ENCODE data around the gene MBP. TPM values are rescaled to one million over a fixed set of nuclear protein-coding genes. Genes with fewer than 3 reads are reported as not detected.
A peak's percentile ranks its signal among the peaks of the same experiment; 100 is the strongest.

The MBP gene
- total and polyA plus RNA-seq, 10 of the 15 experiments (the other 5 are each of a cell fraction or from before 2014, with no cell fraction given), result 12.2 to 67.8 (median 42.1) TPM

- Histone ChIP-seq H3K4me1 (ENCODE audit: control insufficient read depth, insufficient read depth, low read length) (peaks cover 71% of the 10 kb centered on the region), H3K79me2 (ENCODE audit: control insufficient read depth, insufficient read depth, low read length) (peaks cover 44% of the 10 kb centered on the region), H3K36me3 (ENCODE audit: control insufficient read depth in 2 of 2, insufficient read depth in 2 of 2, low read length in 1 of 2) (peaks cover 0 to 18% of the 10 kb centered on the region in 2 experiments; a peak in 3 of 4 replicates), H3K9ac (ENCODE audit: control insufficient read depth, insufficient read depth, low read length) (peak overlapping the region; percentile 56), H3K27me3 (replicated peaks in 1 of 2; ENCODE audit: control insufficient read depth in 2 of 2, insufficient read depth in 2 of 2, low read length in 1 of 2) (no peaks in the 10 kb centered on the region), H3K27ac (ENCODE audit: control insufficient read depth, insufficient read depth) (peak overlapping the region; percentile 97), H2AFZ (ENCODE audit: control insufficient read depth, low read depth, low read length) (no peak overlapping the region), H3K4me3 (peak overlapping the region; percentile 23; the same call in 1 of the 2 replicates), H3K9me3 (replicated peaks; ENCODE audit: control insufficient read depth, insufficient read depth, low read length) (no peaks in the 10 kb centered on the region), H3K4me2 (ENCODE audit: control insufficient read depth, insufficient read depth) (peak overlapping the region; percentile 87), H4K20me1 (ENCODE audit: control insufficient read depth, insufficient read depth) (no peaks in the 10 kb centered on the region)
- no TSS peak for BruUV-seq (replicated peaks)
- CTCF ChIA-PET, result interaction anchor here (0.8 to 7.2 kb wide), 14 partner anchors 9 to 144 kb away, joined by 3 to 37 read pairs (median 5); no protein-coding TSS in a partner anchor
- FAIRE-seq (no peak), ATAC-seq (peak; percentile 68), DNase-seq (ENCODE audit: low read depth, low spot score) (peak; percentile 59)
- POLR2A ChIA-PET, result interaction anchor here (0.8 to 1.9 kb wide), 6 partner anchors 29 to 62 kb away, joined by 3 to 7 read pairs (median 5); no protein-coding TSS in a partner anchor
- intact Hi-C loops (cut with micrococcal nuclease; ENCODE audit: unreplicated experiment) (no loop called here), in situ Hi-C loops (cut with MboI) (loop anchor here (10.0 kb wide), 1 partner anchor 57 kb away; no protein-coding TSS in a partner anchor)
- SMC1A ChIA-PET (ENCODE audit: uncharacterized antibody, unreplicated experiment), result interaction anchor here (0.8 to 5.5 kb wide), 17 partner anchors 12 to 144 kb away, joined by 3 to 69 read pairs (median 4); no protein-coding TSS in a partner anchor
- RAD21 ChIA-PET (ENCODE audit: unreplicated experiment), result interaction anchor here (1.1 to 3.4 kb wide), 13 partner anchors 12 to 144 kb away, joined by 3 to 12 read pairs (median 4); partner anchors contain the start of gene MBP
- under 1% methylated on average over 14 of the region's 14 CpGs for WGBS (ENCODE audit: insufficient coverage, insufficient replicate concordance, low lambda C conversion rate, missing lambda C conversion rate)
- peak; percentile 41; the same call in 1 of the 2 replicates for TF ChIP-seq NBN (IDR thresholded peaks at IDR 0.05)
- peak; percentile 43; the same call in 1 of the 2 replicates for TF ChIP-seq CREB1 (IDR thresholded peaks at IDR 0.05; ENCODE audit: low read depth)
- no peak for TF ChIP-seq WRNIP1 (IDR thresholded peaks at IDR 0.05; ENCODE audit: borderline replicate concordance, low read depth, low read length)
- TF ChIP-seq EZH2 (IDR thresholded peaks at IDR 0.05; ENCODE audit: borderline replicate concordance, control insufficient read depth, low read depth, low read length), result no peak
- 0 out of 2 replicates have a peak, but pooled peaks have one; percentile 35 for TF ChIP-seq ZNF687 (IDR thresholded peaks at IDR 0.05)
- peak; percentile 37; the same call in 1 of the 2 replicates for TF ChIP-seq PML (IDR thresholded peaks at IDR 0.05; ENCODE audit: low read length)
- TF ChIP-seq MLLT1 (IDR thresholded peaks at IDR 0.05), result 0 out of 2 replicates have a peak, but pooled peaks have one; percentile 50
- no peak for TF ChIP-seq CBFB (IDR thresholded peaks at IDR 0.05; ENCODE audit: low read depth)
- TF ChIP-seq POU2F2 (IDR thresholded peaks at IDR 0.05; ENCODE audit: borderline replicate concordance, low read depth, low read length), result 0 out of 3 replicates have a peak, but pooled peaks have one; percentile 39
- peak; percentile 73 for TF ChIP-seq CREM (IDR thresholded peaks at IDR 0.05; ENCODE audit: low read depth)
- TF ChIP-seq GATAD2B (conservative IDR thresholded peaks at IDR 0.05; ENCODE audit: low read depth), result peak; percentile 72
- TF ChIP-seq HDGF (IDR thresholded peaks at IDR 0.05), result 0 out of 2 replicates have a peak, but pooled peaks have one; percentile 14
- TF ChIP-seq IKZF1 (conservative IDR thresholded peaks at IDR 0.05), result peak; percentile 85
- no peak for TF ChIP-seq RELA (IDR thresholded peaks at IDR 0.05; ENCODE audit: borderline replicate concordance, partially characterized antibody)
- peak; percentile 85 to 86 for TF ChIP-seq IKZF2 (IDR thresholded peaks at IDR 0.05)
- TF ChIP-seq KDM1A (IDR thresholded peaks at IDR 0.05; ENCODE audit: borderline replicate concordance), result no peak
- no peak for TF ChIP-seq SPI1 (IDR thresholded peaks at IDR 0.05; ENCODE audit: borderline replicate concordance, insufficient read depth, low read depth, low read length)
- TF ChIP-seq DPF2 (IDR thresholded peaks at IDR 0.05), result peak; percentile 80
- peak; percentile 61; the same call in 1 of the 2 replicates for TF ChIP-seq NFIC (IDR thresholded peaks at IDR 0.05; ENCODE audit: low read depth, low read length)
Measured at GRCh38 chr18:77067291-77068061, 65.1 kb downstream of the MBP start.

Data from GM12878 (cell line).